PC-9 (cell line): ENCODE data around the gene FERD3L. TPM values are rescaled to one million over a fixed set of nuclear protein-coding genes. Genes with fewer than 3 reads are reported as not detected.
A peak's percentile ranks its signal among the peaks of the same experiment; 100 is the strongest.

Experiments used
- BruUV-seq: library from RNA; stranded (reverse); fragments of 400-500 nt; replicated peaks from 2 replicates; lab custom pipeline; 2021; lab: Mats Ljungman, UMichigan
- CTCF ChIA-PET: fragments of 300-600 bp; sonication (Branson Sonifier 250); formaldehyde crosslinking; loops from one replicate; lab custom pipeline; 2022; ENCODE audit warnings: antibody characterized with exemption; lab: Charles Lee
- POLR2A ChIA-PET: fragments of 300-600 bp; sonication (Branson Sonifier 250); formaldehyde crosslinking; loops from one replicate; lab custom pipeline; 2022; ENCODE audit warnings: antibody characterized with exemption; ENCODE audit not compliant: unreplicated experiment; lab: Charles Lee
- DNase-seq, 2 experiments: peaks; one replicate each; pipeline versions ENCODE4 v3.0.0 to v3.0.0-alpha.2; 2015 to 2022; ENCODE audit warnings: mixed read lengths in 1 of 2
- H2AFZ ChIP-seq: fragments of 200-600 bp; sonication (generic); 2 replicates; pipeline ENCODE4 v1.8.1; 2017; ENCODE audit warnings: antibody characterized with exemption
- H3F3A ChIP-seq: fragments of 200-600 bp; sonication (generic); 2 replicates; pipeline ENCODE4 v1.8.1; 2017; ENCODE audit warnings: antibody characterized with exemption, mild to moderate bottlenecking, low read depth; ENCODE audit not compliant: insufficient read depth
- H3K27ac ChIP-seq: fragments of 200-600 bp; sonication (generic); 2 replicates; pipeline ENCODE4 v1.6.1; 2016; ENCODE audit warnings: mixed run types
- H3K27me3 ChIP-seq: fragments of 200-600 bp; sonication (generic); 2 replicates; pipeline ENCODE4 v1.6.1; 2016; ENCODE audit warnings: low read depth, mixed run types; ENCODE audit not compliant: insufficient read depth
- H3K36me3 ChIP-seq: fragments of 200-600 bp; sonication (generic); 2 replicates; pipeline ENCODE4 v1.6.1; 2016; ENCODE audit warnings: low read depth, mixed run types
- H3K4me1 ChIP-seq: fragments of 200-600 bp; sonication (generic); replicated peaks from 2 replicates; pipeline ENCODE4 v1.6.1; 2016; ENCODE audit warnings: mixed run types; ENCODE audit not compliant: insufficient read depth
- H3K4me2 ChIP-seq: fragments of 200-600 bp; sonication (generic); 2 replicates; pipeline ENCODE4 v1.6.1; 2017; ENCODE audit warnings: mixed run types
- H3K4me3 ChIP-seq: fragments of 200-600 bp; sonication (generic); 2 replicates; pipeline ENCODE4 v1.6.1; 2016; ENCODE audit warnings: mixed run types
- H3K79me2 ChIP-seq: fragments of 200-600 bp; sonication (generic); 2 replicates; pipeline ENCODE4 v1.6.1; 2017; ENCODE audit warnings: low read depth, mixed run types
- H3K9me2 ChIP-seq: fragments of 200-600 bp; sonication (generic); 2 replicates; pipeline ENCODE4 v1.8.1; 2017; ENCODE audit warnings: mild to moderate bottlenecking; ENCODE audit not compliant: insufficient read depth
- H3K9me3 ChIP-seq: fragments of 200-600 bp; sonication (generic); 2 replicates; pipeline ENCODE4 v1.8.1; 2016; ENCODE audit warnings: low read depth; ENCODE audit not compliant: insufficient read depth
- H4K20me1 ChIP-seq: fragments of 200-600 bp; sonication (generic); 2 replicates; pipeline ENCODE4 v1.8.1; 2017; ENCODE audit not compliant: insufficient read depth
- CTCF ChIP-seq: fragments of 200-600 bp; sonication (generic); conservative IDR thresholded peaks from 2 replicates; pipeline ENCODE4 v1.6.1; 2017; ENCODE audit warnings: mixed run types, antibody characterized with exemption, mild to moderate bottlenecking, moderate library complexity
- EZH2 ChIP-seq: fragments of 200-600 bp; sonication (generic); IDR thresholded peaks from 2 replicates; pipeline ENCODE4 v1.8.0; 2017; ENCODE audit warnings: antibody characterized with exemption, low read depth
- intact Hi-C: fragments of 100-400 bp; cut with micrococcal nuclease; formaldehyde crosslinking; loops from one replicate; pipeline ENCODE4 v1.10.0; 2022; ENCODE audit not compliant: unreplicated experiment
- total RNA-seq: library from RNA; stranded (reverse); gene quantifications from 2 replicates; pipeline ENCODE4 v1.2.3, GENCODE V29; 2021

Gene FERD3L
- total RNA-seq, 1 experiment from 2014 or later = not detected

- no peak for DNase-seq
- Histone ChIP-seq H3F3A (0 out of 2 replicates have a peak, but pooled peaks cover 9% of the 10 kb centered on the region), H2AFZ (peak overlapping the region; percentile 25; the same call in 1 of the 2 replicates), H3K4me1 (peaks cover 10% of the 10 kb centered on the region), H3K4me3 (no peak overlapping the region), H3K9me3 (peaks cover 16% of the 10 kb centered on the region), H3K79me2 (no peaks in the 10 kb centered on the region), H3K9me2 (no peaks in the 10 kb centered on the region), H4K20me1 (no peaks in the 10 kb centered on the region), H3K4me2 (no peak overlapping the region), H3K27ac (no peak overlapping the region), H3K36me3 (no peaks in the 10 kb centered on the region), H3K27me3 (no peaks in the 10 kb centered on the region)
- no TSS peak for BruUV-seq
- ChIA-PET CTCF (interaction anchor here (0.6 kb wide), 1 partner anchor 67 kb away, joined by 5 read pairs; no protein-coding TSS in a partner anchor), POLR2A (no interaction called here)
- intact Hi-C loops = no loop called here
- TF ChIP-seq CTCF (no peak), EZH2 (no peak)
These were observed 43.3 kb downstream of the FERD3L start for GRCh38 chr7:19101909-19102308.

- Histone ChIP-seq H3K79me2 (no peaks in the 10 kb centered on the region), H3K9me2 (no peaks in the 10 kb centered on the region), H2AFZ (peak overlapping the region; percentile 25; the same call in 1 of the 2 replicates), H3K4me1 (peaks cover 10% of the 10 kb centered on the region), H3K27me3 (no peaks in the 10 kb centered on the region), H3F3A (0 out of 2 replicates have a peak, but pooled peaks cover 9% of the 10 kb centered on the region), H3K36me3 (no peaks in the 10 kb centered on the region), H3K4me2 (no peak overlapping the region), H3K9me3 (peaks cover 16% of the 10 kb centered on the region), H3K27ac (no peak overlapping the region), H3K4me3 (no peak overlapping the region), H4K20me1 (no peaks in the 10 kb centered on the region)
- intact Hi-C loops = no loop called here
- POLR2A ChIA-PET = no interaction called here
- no peak for DNase-seq
- CTCF ChIA-PET = no interaction called here
- TF ChIP-seq EZH2 (no peak), CTCF (no peak)
- BruUV-seq = no TSS peak
These were observed 43.7 kb downstream of the FERD3L start for GRCh38 chr7:19101472-19101871.

- Histone ChIP-seq H3F3A (0 out of 2 replicates have a peak, but pooled peaks cover 9% of the 10 kb centered on the region), H4K20me1 (no peaks in the 10 kb centered on the region), H2AFZ (no peak overlapping the region), H3K36me3 (no peaks in the 10 kb centered on the region), H3K4me1 (peaks cover 10% of the 10 kb centered on the region), H3K27me3 (no peaks in the 10 kb centered on the region), H3K4me3 (no peak overlapping the region), H3K9me2 (no peaks in the 10 kb centered on the region), H3K9me3 (peaks cover 16% of the 10 kb centered on the region), H3K27ac (peak overlapping the region; percentile 40; the same call in 1 of the 2 replicates), H3K4me2 (0 out of 2 replicates have a peak overlapping the region, but pooled peaks have one; percentile 17), H3K79me2 (no peaks in the 10 kb centered on the region)
- no TSS peak for BruUV-seq
- intact Hi-C loops = no loop called here
- no peak for DNase-seq
- ChIA-PET CTCF (no interaction called here), POLR2A (no interaction called here)
- TF ChIP-seq EZH2 (no peak), CTCF (no peak)
These were observed 45.3 kb downstream of the FERD3L start for GRCh38 chr7:19099924-19100323.
